ENCODE measurements around the gene BBX.

- TF ChIP-seq SRSF9 (IDR thresholded peaks at IDR 0.05; ENCODE audit: borderline replicate concordance, insufficient read depth, low read depth, low read length, poor library complexity, severe bottlenecking) (no peak), RBM22 (optimal IDR thresholded peaks at IDR 0.05; ENCODE audit: low read length) (no peak), ZNF792 (CRISPR knock-in tag; IDR thresholded peaks at IDR 0.05) (no peak), YY1 (IDR thresholded peaks at IDR 0.05; ENCODE audit: insufficient read depth, insufficient replicate concordance, low read depth, low read length) (no peak), ZNF432 (CRISPR knock-in tag; IDR thresholded peaks at IDR 0.05; ENCODE audit: borderline replicate concordance) (no peak), PAX8 (CRISPR knock-in tag; IDR thresholded peaks at IDR 0.05; ENCODE audit: borderline replicate concordance) (no peak)
Measured at GRCh38 chr3:107508331-107508730, 14.4 kb upstream of the BBX start.
